Measurements from ENCODE around the gene MPV17L.
"Not testable (repeated sequence)": the region's sequence is repeated elsewhere in the genome, so short reads cannot be mapped to it uniquely, and the experiment has no call there.

MPV17L gene

GRCh38 chr16:15396948-15397594, 1.5 kb downstream of the MPV17L start:
- Histone ChIP-seq H3K4me3 (ENCODE audit: low read depth, low read length) (no peak overlapping the region), H3K27ac (no peak overlapping the region), H3K27me3 (replicated peaks) (no peaks in the 10 kb centered on the region), H3K36me3 (replicated peaks) (no peaks in the 10 kb centered on the region)
- TF ChIP-seq, protein P1, sequence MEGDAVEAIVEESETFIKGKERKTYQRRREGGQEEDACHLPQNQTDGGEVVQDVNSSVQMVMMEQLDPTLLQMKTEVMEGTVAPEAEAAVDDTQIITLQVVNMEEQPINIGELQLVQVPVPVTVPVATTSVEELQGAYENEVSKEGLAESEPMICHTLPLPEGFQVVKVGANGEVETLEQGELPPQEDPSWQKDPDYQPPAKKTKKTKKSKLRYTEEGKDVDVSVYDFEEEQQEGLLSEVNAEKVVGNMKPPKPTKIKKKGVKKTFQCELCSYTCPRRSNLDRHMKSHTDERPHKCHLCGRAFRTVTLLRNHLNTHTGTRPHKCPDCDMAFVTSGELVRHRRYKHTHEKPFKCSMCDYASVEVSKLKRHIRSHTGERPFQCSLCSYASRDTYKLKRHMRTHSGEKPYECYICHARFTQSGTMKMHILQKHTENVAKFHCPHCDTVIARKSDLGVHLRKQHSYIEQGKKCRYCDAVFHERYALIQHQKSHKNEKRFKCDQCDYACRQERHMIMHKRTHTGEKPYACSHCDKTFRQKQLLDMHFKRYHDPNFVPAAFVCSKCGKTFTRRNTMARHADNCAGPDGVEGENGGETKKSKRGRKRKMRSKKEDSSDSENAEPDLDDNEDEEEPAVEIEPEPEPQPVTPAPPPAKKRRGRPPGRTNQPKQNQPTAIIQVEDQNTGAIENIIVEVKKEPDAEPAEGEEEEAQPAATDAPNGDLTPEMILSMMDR (IDR thresholded peaks at IDR 0.05; ENCODE audit: low read depth, low read length, missing control alignments): no peak
- no peak for DNase-seq
- in situ Hi-C loops (cut with HindIII; ENCODE audit: low pct_ligation_motif_present, low sequenced_read_pairs): no loop called here

GRCh38 chr16:15398618-15399316, 3.2 kb downstream of the MPV17L start:
- H3K27me3 ChIP-seq (replicated peaks): no peaks in the 10 kb centered on the region
- in situ Hi-C loops (cut with HindIII; ENCODE audit: low pct_ligation_motif_present, low sequenced_read_pairs): no loop called here
- H3K4me3 ChIP-seq (ENCODE audit: low read depth, low read length): no peak overlapping the region
- no peak for DNase-seq
- H3K36me3 ChIP-seq (replicated peaks): no peaks in the 10 kb centered on the region
- TF ChIP-seq, protein P1 (IDR thresholded peaks at IDR 0.05; ENCODE audit: low read depth, low read length, missing control alignments): no peak
- no peak overlapping the region for H3K27ac ChIP-seq

- in situ Hi-C loops (cut with HindIII; ENCODE audit: low pct_ligation_motif_present, low sequenced_read_pairs): no loop called here
- Histone ChIP-seq H3K36me3 (replicated peaks) (no peaks in the 10 kb centered on the region), H3K27ac (no peak overlapping the region), H3K27me3 (replicated peaks) (no peaks in the 10 kb centered on the region), H3K4me3 (ENCODE audit: low read depth, low read length) (no peak overlapping the region)
- TF ChIP-seq, protein P1 (IDR thresholded peaks at IDR 0.05; ENCODE audit: low read depth, low read length, missing control alignments): no peak
- DNase-seq: no peak
Measured at GRCh38 chr16:15399317-15399716, 3.8 kb downstream of the MPV17L start.

DNA sequence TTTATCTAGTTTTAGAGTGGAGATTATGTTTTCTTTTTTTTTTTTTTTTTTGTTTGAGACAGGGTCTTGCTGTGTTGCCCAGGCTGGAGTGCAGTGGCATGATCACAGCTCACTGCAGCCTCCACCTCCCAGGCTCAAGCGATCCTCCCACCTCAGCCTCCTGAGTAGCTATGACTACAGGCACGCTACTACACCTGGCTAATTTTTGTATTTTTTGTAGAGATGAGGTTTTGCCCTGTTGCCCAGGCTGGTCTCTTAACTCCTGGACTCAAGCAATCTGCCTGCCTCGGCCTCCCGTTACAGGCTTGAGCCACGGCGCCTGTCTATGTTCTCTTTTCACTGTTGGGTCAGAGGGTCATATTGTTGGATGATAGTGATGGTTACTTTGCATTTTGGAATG, 4.8 kb downstream of the MPV17L start:
- H3K4me3 ChIP-seq (ENCODE audit: low read depth, low read length); H3K27ac ChIP-seq; H3K27me3 ChIP-seq (replicated peaks); H3K36me3 ChIP-seq (replicated peaks); in situ Hi-C loops (cut with HindIII; ENCODE audit: low pct_ligation_motif_present, low sequenced_read_pairs); DNase-seq: not testable (repeated sequence)

GRCh38 chr16:15401972-15402371, 6.4 kb downstream of the MPV17L start:
- Histone ChIP-seq H3K27ac (no peak overlapping the region), H3K27me3 (replicated peaks) (no peaks in the 10 kb centered on the region), H3K4me3 (ENCODE audit: low read depth, low read length) (no peak overlapping the region), H3K36me3 (replicated peaks) (no peaks in the 10 kb centered on the region)
- no peak for DNase-seq
- TF ChIP-seq, protein P1 (IDR thresholded peaks at IDR 0.05; ENCODE audit: low read depth, low read length, missing control alignments): no peak
- in situ Hi-C loops (cut with HindIII; ENCODE audit: low pct_ligation_motif_present, low sequenced_read_pairs): no loop called here

GRCh38 chr16:15403392-15403995, 7.9 kb downstream of the MPV17L start:
- no peak for DNase-seq

GRCh38 chr16:15404091-15404490, 8.5 kb downstream of the MPV17L start:
- DNase-seq; H3K36me3 ChIP-seq (replicated peaks); in situ Hi-C loops (cut with HindIII; ENCODE audit: low pct_ligation_motif_present, low sequenced_read_pairs); H3K27me3 ChIP-seq (replicated peaks); H3K4me3 ChIP-seq (ENCODE audit: low read depth, low read length); H3K27ac ChIP-seq: not testable (repeated sequence)

More at GRCh38 chr16:15403392-15403995, 7.9 kb downstream of the MPV17L start:
- Histone ChIP-seq H3K27me3 (replicated peaks) (no peaks in the 10 kb centered on the region), H3K4me3 (ENCODE audit: low read depth, low read length) (no peak overlapping the region), H3K27ac (no peak overlapping the region), H3K36me3 (replicated peaks) (no peaks in the 10 kb centered on the region)
- in situ Hi-C loops (cut with HindIII; ENCODE audit: low pct_ligation_motif_present, low sequenced_read_pairs): no loop called here
- TF ChIP-seq, protein P1 (IDR thresholded peaks at IDR 0.05; ENCODE audit: low read depth, low read length, missing control alignments): no peak
